ENCODE measurements around the gene HNRNPA3. TPM values are rescaled to one million over a fixed set of nuclear protein-coding genes. Genes with fewer than 3 reads are reported as not detected.
"Not testable (repeated sequence)": the region's sequence is repeated elsewhere in the genome, so short reads cannot be mapped to it uniquely, and the experiment has no call there.

Gene HNRNPA3
- total RNA-seq, 1 donor from 2014 or later = 95.7 TPM

- DNase-seq (ENCODE audit: low spot score) = no peak
- intact Hi-C loops (cut with DNase I) = no loop called here
Measured at GRCh38 chr2:177225965-177226360, 13.4 kb downstream of the HNRNPA3 start.

GRCh38 chr2:177229442-177230242, 17.0 kb downstream of the HNRNPA3 start:
- DNase-seq (ENCODE audit: low spot score) = no peak
- intact Hi-C loops (cut with DNase I) = no loop called here

- no peak for DNase-seq (ENCODE audit: low spot score)
- intact Hi-C loops (cut with DNase I) = no loop called here
Measured at GRCh38 chr2:177231270-177231669, 18.7 kb downstream of the HNRNPA3 start.

GRCh38 chr2:177232098-177232704, 19.6 kb downstream of the HNRNPA3 start:
- no peak for DNase-seq (ENCODE audit: low spot score)
- intact Hi-C loops (cut with DNase I) = no loop called here

GRCh38 chr2:177234267-177234666, 21.7 kb downstream of the HNRNPA3 start:
- intact Hi-C loops (cut with DNase I) = no loop called here
- no peak for DNase-seq (ENCODE audit: low spot score)

- no peak for DNase-seq (ENCODE audit: low spot score)
- intact Hi-C loops (cut with DNase I) = loop anchor here (2.0 kb wide), 1 partner anchor 27 kb away; no protein-coding TSS in a partner anchor
Measured at GRCh38 chr2:177235855-177236437, 23.4 kb downstream of the HNRNPA3 start.

- intact Hi-C loops (cut with DNase I) = loop anchor here (2.0 kb wide), 1 partner anchor 25 kb away; no protein-coding TSS in a partner anchor
- DNase-seq (ENCODE audit: low spot score) = no peak
Measured at GRCh38 chr2:177237932-177238331, 25.3 kb downstream of the HNRNPA3 start.

GRCh38 chr2:177239053-177239452, 26.5 kb downstream of the HNRNPA3 start:
- DNase-seq (ENCODE audit: low spot score) = no peak
- intact Hi-C loops (cut with DNase I) = no loop called here

GRCh38 chr2:177239932-177240630, 27.5 kb downstream of the HNRNPA3 start:
- intact Hi-C loops (cut with DNase I) = loop anchor here (2.0 kb wide), 1 partner anchor 27 kb away; the partner anchor contains the start of gene HNRNPA3
- DNase-seq (ENCODE audit: low spot score) = no peak

- intact Hi-C loops (cut with DNase I) = loop anchor here (1.0 to 2.0 kb wide), 2 partner anchors 22 to 29 kb away; partner anchors contain the start of gene HNRNPA3
- no peak for DNase-seq (ENCODE audit: low spot score)
Measured at GRCh38 chr2:177241711-177242120, 29.1 kb downstream of the HNRNPA3 start.

- no peak for DNase-seq (ENCODE audit: low spot score)
- intact Hi-C loops (cut with DNase I) = loop anchor here (1.0 kb wide), 1 partner anchor 21 kb away; no protein-coding TSS in a partner anchor
Measured at GRCh38 chr2:177242121-177242987, 29.8 kb downstream of the HNRNPA3 start.

GRCh38 chr2:177243073-177243472, 30.5 kb downstream of the HNRNPA3 start:
- intact Hi-C loops (cut with DNase I) = no loop called here
- no peak for DNase-seq (ENCODE audit: low spot score)

GRCh38 chr2:177243476-177243875, 30.9 kb downstream of the HNRNPA3 start:
- intact Hi-C loops (cut with DNase I) = no loop called here
- DNase-seq (ENCODE audit: low spot score) = no peak

GRCh38 chr2:177244244-177244771, 31.7 kb downstream of the HNRNPA3 start:
- no peak for DNase-seq (ENCODE audit: low spot score)
- intact Hi-C loops (cut with DNase I) = no loop called here

- intact Hi-C loops (cut with DNase I) = no loop called here
- DNase-seq (ENCODE audit: low spot score) = no peak
Measured at GRCh38 chr2:177245010-177245422, 32.4 kb downstream of the HNRNPA3 start.

- no peak for DNase-seq (ENCODE audit: low spot score)
- intact Hi-C loops (cut with DNase I) = no loop called here
Measured at GRCh38 chr2:177246000-177246399, 33.4 kb downstream of the HNRNPA3 start.

GRCh38 chr2:177246523-177247030, 34.0 kb downstream of the HNRNPA3 start:
- intact Hi-C loops (cut with DNase I); DNase-seq (ENCODE audit: low spot score): not testable (repeated sequence)

- intact Hi-C loops (cut with DNase I) = no loop called here
- DNase-seq (ENCODE audit: low spot score) = no peak
Measured at GRCh38 chr2:177247693-177248262, 35.2 kb downstream of the HNRNPA3 start.

All from cardiac septum (tissue), 1 donor.